ENCODE results near the gene IGF1. TPM values are rescaled to one million over a fixed set of nuclear protein-coding genes. Genes with fewer than 3 reads are reported as not detected.

Gene IGF1
- total RNA-seq, 1 donor from 2014 or later = 62.2 TPM

- DNase-seq (ENCODE audit: low spot score in 2 of 2, unreplicated experiment in 2 of 2) = no peak
- no peaks in the 10 kb centered on the region for H3K27me3 Mint-ChIP-seq (ENCODE audit: low read depth)
- H3K9me3 Mint-ChIP-seq = peaks cover 4% of the 10 kb centered on the region
- no peak for TF ChIP-seq CTCF (IDR thresholded peaks at IDR 0.05; ENCODE audit: unreplicated experiment)
- H3K4me3 Mint-ChIP-seq = no peak overlapping the region
- H3K4me1 Mint-ChIP-seq = peaks cover 42% of the 10 kb centered on the region
- no peak overlapping the region for H3K27ac Mint-ChIP-seq
- peaks cover 4% of the 10 kb centered on the region for H3K36me3 Mint-ChIP-seq
Observed at GRCh38 chr12:102479099-102479885, 1.1 kb downstream of the IGF1 start.

GRCh38 chr12:102478405-102479098, 1.8 kb downstream of the IGF1 start:
- Mint-ChIP-seq H3K4me3 (no peak overlapping the region), H3K36me3 (peaks cover 5% of the 10 kb centered on the region), H3K27ac (no peak overlapping the region), H3K4me1 (peaks cover 38% of the 10 kb centered on the region), H3K27me3 (ENCODE audit: low read depth) (no peaks in the 10 kb centered on the region), H3K9me3 (peaks cover 4% of the 10 kb centered on the region)
- DNase-seq (ENCODE audit: low spot score in 2 of 2, unreplicated experiment in 2 of 2) = no peak
- TF ChIP-seq CTCF (IDR thresholded peaks at IDR 0.05; ENCODE audit: unreplicated experiment) = no peak

GRCh38 chr12:102475355-102475754, 5.0 kb downstream of the IGF1 start:
- peak overlapping the region; percentile 10 for H3K27ac Mint-ChIP-seq
- H3K27me3 Mint-ChIP-seq (ENCODE audit: low read depth) = no peaks in the 10 kb centered on the region

GRCh38 chr12:102474438-102475064, 5.8 kb downstream of the IGF1 start:
- TF ChIP-seq CTCF (IDR thresholded peaks at IDR 0.05; ENCODE audit: unreplicated experiment) = no peak

More at GRCh38 chr12:102475355-102475754, 5.0 kb downstream of the IGF1 start:
- Mint-ChIP-seq H3K36me3 (peaks cover 2% of the 10 kb centered on the region), H3K4me1 (peaks cover 60% of the 10 kb centered on the region), H3K9me3 (no peaks in the 10 kb centered on the region), H3K4me3 (peak overlapping the region; percentile 21)
- DNase-seq (ENCODE audit: low spot score in 2 of 2, unreplicated experiment in 2 of 2) = no peak
- TF ChIP-seq CTCF (IDR thresholded peaks at IDR 0.05; ENCODE audit: unreplicated experiment) = no peak

GRCh38 chr12:102472496-102472895, 7.9 kb downstream of the IGF1 start:
- Mint-ChIP-seq H3K27ac (peak overlapping the region; percentile 69), H3K27me3 (ENCODE audit: low read depth) (no peaks in the 10 kb centered on the region), H3K4me3 (no peak overlapping the region), H3K36me3 (peaks cover 2% of the 10 kb centered on the region), H3K4me1 (peaks cover 67% of the 10 kb centered on the region), H3K9me3 (no peaks in the 10 kb centered on the region)
- no peak for TF ChIP-seq CTCF (IDR thresholded peaks at IDR 0.05; ENCODE audit: unreplicated experiment)
- DNase-seq (ENCODE audit: low spot score in 2 of 2, unreplicated experiment in 2 of 2) = no peak

More at GRCh38 chr12:102474438-102475064, 5.8 kb downstream of the IGF1 start:
- Mint-ChIP-seq H3K4me1 (peaks cover 60% of the 10 kb centered on the region), H3K27ac (peak overlapping the region; percentile 36), H3K27me3 (ENCODE audit: low read depth) (no peaks in the 10 kb centered on the region), H3K4me3 (no peak overlapping the region), H3K9me3 (no peaks in the 10 kb centered on the region), H3K36me3 (peaks cover 2% of the 10 kb centered on the region)
- DNase-seq (ENCODE audit: low spot score in 2 of 2, unreplicated experiment in 2 of 2) = no peak

All from mesothelial cell of epicardium (in vitro differentiated cells).